Naive thymus-derived CD8-positive, alpha-beta T cell (primary cell): ENCODE data around the gene SUMO3. TPM values are rescaled to one million over a fixed set of nuclear protein-coding genes. Genes with fewer than 3 reads are reported as not detected.

ENCODE experiments used
- ATAC-seq, 2 donors: fragments of 150-1000 bp; cut with Tn5 transposase in 1 of 2; sonication (Bioruptor Pico), chemical (Tn5 transposase) in 1 of 2; 1 replicate in 1 of 2; 2 replicates in 1 of 2; pipeline ENCODE4 v1.10.0; 2021; ENCODE audit warnings: mild to moderate bottlenecking in 2 of 2, moderate library complexity in 2 of 2
- POLR2A ChIA-PET: fragments of 350-600 bp; sonication (Branson Sonifier 250); formaldehyde crosslinking; loops from one replicate; lab custom pipeline; 2021; ENCODE audit warnings: antibody characterized with exemption; lab: Charles Lee
- DNase-seq, 10 donors: peaks; one replicate each; pipeline versions ENCODE4 v3.0.0 to v3.0.0-alpha.2; 2020 to 2022
- H3K27ac Mint-ChIP-seq, 10 donors: one replicate each; pipeline ENCODE4 v1.8.0; 2020 to 2022; ENCODE audit warnings: mild to moderate bottlenecking in 10 of 10, mixed read lengths in 10 of 10, moderate library complexity in 4 of 10, inconsistent platforms in 1 of 10
- H3K27me3 Mint-ChIP-seq, 5 donors: one replicate each; pipeline ENCODE4 v1.8.0; 2021 to 2022; ENCODE audit warnings: mixed read lengths in 5 of 5
- H3K36me3 Mint-ChIP-seq, 3 donors: one replicate each; pipeline ENCODE4 v1.8.0; 2020 to 2022; ENCODE audit warnings: mixed read lengths in 3 of 3, mild to moderate bottlenecking in 2 of 3, inconsistent platforms in 1 of 3
- H3K4me1 Mint-ChIP-seq, 4 donors: one replicate each; pipeline ENCODE4 v1.8.0; 2021 to 2022; ENCODE audit warnings: mixed read lengths in 4 of 4
- H3K4me3 Mint-ChIP-seq, 10 donors: one replicate each; pipeline ENCODE4 v1.8.0; 2020 to 2022; ENCODE audit warnings: mild to moderate bottlenecking in 10 of 10, mixed read lengths in 10 of 10, moderate library complexity in 6 of 10, inconsistent platforms in 1 of 10
- H3K9me3 Mint-ChIP-seq, 9 donors: one replicate each; pipeline ENCODE4 v1.8.0; 2020 to 2022; ENCODE audit warnings: mixed read lengths in 9 of 9, mild to moderate bottlenecking in 3 of 9, inconsistent platforms in 1 of 9, moderate library complexity in 1 of 9
- polyA plus RNA-seq, 3 donors: library from polyadenylated mRNA; unstranded; fragments of 300-500 nt; fragmentation: Illumina TruSeq; gene quantifications; one replicate each; pipeline ENCODE4 v1.2.3, GENCODE V29; 2021
- total RNA-seq, 8 experiments: library from RNA in 2 of 8; stranded (reverse) in 2 of 8; gene quantifications; one replicate each; pipeline ENCODE4 v1.2.3 and lab custom pipeline; 2021 to 2026

The SUMO3 gene
- total RNA-seq (10 to 100 TPM; 50.2 to 54.6 TPM), polyA plus RNA-seq (10 to 100 TPM; 82.8 to 94.1 (median 86.7) TPM), total RNA-seq (lab: John Stamatoyannopoulos, UW) (50.4 to 92.4 (median 67.5) reads per million in 6 experiments)

- ATAC-seq: peak; percentile 79 to 80
Measured at GRCh38 chr21:44817914-44818639, at the start of gene SUMO3. SUMO3 (minus strand) TSS chr21:44818062; CDS start chr21:44817968, 94 bp downstream.

GRCh38 chr21:44867464-44867863 is 49.6 kb upstream of the SUMO3 start:
- Mint-ChIP-seq H3K4me1 (peaks cover 54 to 91% (median 85%) of the 10 kb centered on the region in 4 donors), H3K27me3 (peaks cover 0 to 1% (median 0%) of the 10 kb centered on the region in 5 donors), H3K27ac (peak overlapping the region; percentile 46 to 97 (median 92)), H3K4me3 (peak overlapping the region in 7 of 10 donors; percentile 22 to 88 (median 78)), H3K9me3 (no peaks in the 10 kb centered on the region), H3K36me3 (peaks cover 0 to 23% (median 3%) of the 10 kb centered on the region in 3 donors)
- no peak for ATAC-seq
- POLR2A ChIA-PET: interaction anchor here (1.1 to 1.2 kb wide), 2 partner anchors 45 to 65 kb away, joined by 3 to 4 read pairs; no protein-coding TSS in a partner anchor
- no peak for DNase-seq

More at GRCh38 chr21:44817914-44818639, at the start of gene SUMO3:
- peak within 1 kb of the TSS in 9 of 10 donors; percentile 65 to 91 (median 84) for H3K27ac Mint-ChIP-seq
- DNase-seq: peak; percentile 81 to 93 (median 88)
- H3K4me1 Mint-ChIP-seq: peaks cover 8 to 28% (median 9%) of the 10 kb centered on the region in 4 donors
- no peaks in the 10 kb centered on the region for H3K36me3 Mint-ChIP-seq
- peaks cover 0 to 25% (median 13%) of the 10 kb centered on the region in 9 donors for H3K9me3 Mint-ChIP-seq
- no peaks in the 10 kb centered on the region for H3K27me3 Mint-ChIP-seq
- POLR2A ChIA-PET: interaction anchor here (0.8 to 4.1 kb wide), 7 partner anchors 11 to 113 kb away, joined by 3 to 23 read pairs (median 7); partner anchors contain the start of genes PTTG1IP and UBE2G2
- H3K4me3 Mint-ChIP-seq: peak within 1 kb of the TSS; percentile 33 to 82 (median 74)

- POLR2A ChIA-PET: interaction anchor here (1.0 to 1.2 kb wide), 3 partner anchors 44 to 65 kb away, joined by 3 to 4 read pairs (median 4); no protein-coding TSS in a partner anchor
Measured at GRCh38 chr21:44866780-44867179, 48.9 kb upstream of the SUMO3 start.

GRCh38 chr21:44865561-44866280 is 47.9 kb upstream of the SUMO3 start:
- ATAC-seq: peak; percentile 56 to 60
- H3K4me3 Mint-ChIP-seq: peak overlapping the region; percentile 57 to 88 (median 72)
- H3K27me3 Mint-ChIP-seq: peaks cover 0 to 1% (median 0%) of the 10 kb centered on the region in 5 donors
- POLR2A ChIA-PET: interaction anchor here (1.0 kb wide), 1 partner anchor 61 kb away, joined by 4 read pairs; no protein-coding TSS in a partner anchor
- peaks cover 0 to 36% (median 4%) of the 10 kb centered on the region in 3 donors for H3K36me3 Mint-ChIP-seq
- peak in 2 of 10 donors; percentile 40 to 43 for DNase-seq
- no peaks in the 10 kb centered on the region for H3K9me3 Mint-ChIP-seq
- peak overlapping the region; percentile 61 to 97 (median 86) for H3K27ac Mint-ChIP-seq
- peaks cover 48 to 87% (median 79%) of the 10 kb centered on the region in 4 donors for H3K4me1 Mint-ChIP-seq

More at GRCh38 chr21:44866780-44867179, 48.9 kb upstream of the SUMO3 start:
- DNase-seq: no peak
- H3K27ac Mint-ChIP-seq: peak overlapping the region in 8 of 10 donors; percentile 67 to 97 (median 86)
- H3K9me3 Mint-ChIP-seq: no peaks in the 10 kb centered on the region
- H3K4me3 Mint-ChIP-seq: peak overlapping the region; percentile 12 to 88 (median 58)
- no peak for ATAC-seq
- H3K36me3 Mint-ChIP-seq: peaks cover 0 to 25% (median 3%) of the 10 kb centered on the region in 3 donors
- H3K4me1 Mint-ChIP-seq: peaks cover 51 to 87% (median 81%) of the 10 kb centered on the region in 4 donors
- H3K27me3 Mint-ChIP-seq: peaks cover 0 to 1% (median 0%) of the 10 kb centered on the region in 5 donors

- peaks cover 0 to 1% (median 0%) of the 10 kb centered on the region in 5 donors for H3K27me3 Mint-ChIP-seq
- POLR2A ChIA-PET: interaction anchor here (1.3 kb wide), 1 partner anchor 11 kb away, joined by 4 read pairs; the partner anchor contains the start of gene PTTG1IP
- peaks cover 0 to 61% (median 6%) of the 10 kb centered on the region in 3 donors for H3K36me3 Mint-ChIP-seq
- H3K4me3 Mint-ChIP-seq: peak overlapping the region in 4 of 10 donors; percentile 19 to 64 (median 52)
- peak in 1 of 2 donors; percentile 35 for ATAC-seq
- H3K9me3 Mint-ChIP-seq: no peaks in the 10 kb centered on the region
- DNase-seq: no peak
- peak overlapping the region in 6 of 10 donors; percentile 38 to 88 (median 56) for H3K27ac Mint-ChIP-seq
- H3K4me1 Mint-ChIP-seq: peaks cover 38 to 76% (median 56%) of the 10 kb centered on the region in 4 donors
Measured at GRCh38 chr21:44862869-44863685, 45.2 kb upstream of the SUMO3 start.

GRCh38 chr21:44858791-44859190 is 40.9 kb upstream of the SUMO3 start:
- Mint-ChIP-seq H3K9me3 (no peaks in the 10 kb centered on the region), H3K4me3 (no peak overlapping the region), H3K27ac (peak overlapping the region in 2 of 10 donors; percentile 14 to 59), H3K4me1 (peaks cover 21 to 59% (median 37%) of the 10 kb centered on the region in 4 donors), H3K36me3 (peaks cover 0 to 83% (median 3%) of the 10 kb centered on the region in 3 donors), H3K27me3 (no peaks in the 10 kb centered on the region)
- POLR2A ChIA-PET: no interaction called here
- no peak for DNase-seq
- ATAC-seq: no peak

- peaks cover 21 to 54% (median 36%) of the 10 kb centered on the region in 4 donors for H3K4me1 Mint-ChIP-seq
- peak overlapping the region in 1 of 10 donors; percentile 59 for H3K27ac Mint-ChIP-seq
- DNase-seq (no peak), ATAC-seq (no peak)
- H3K9me3 Mint-ChIP-seq: no peaks in the 10 kb centered on the region
- H3K36me3 Mint-ChIP-seq: peaks cover 0 to 83% (median 3%) of the 10 kb centered on the region in 3 donors
- H3K4me3 Mint-ChIP-seq: no peak overlapping the region
- no peaks in the 10 kb centered on the region for H3K27me3 Mint-ChIP-seq
- POLR2A ChIA-PET: no interaction called here
Measured at GRCh38 chr21:44858291-44858690, 40.4 kb upstream of the SUMO3 start.

- H3K9me3 Mint-ChIP-seq: no peaks in the 10 kb centered on the region
- peaks cover 0 to 91% (median 3%) of the 10 kb centered on the region in 3 donors for H3K36me3 Mint-ChIP-seq
- no peaks in the 10 kb centered on the region for H3K27me3 Mint-ChIP-seq
- no peak overlapping the region for H3K4me3 Mint-ChIP-seq
- H3K4me1 Mint-ChIP-seq: peaks cover 20 to 53% (median 38%) of the 10 kb centered on the region in 4 donors
- ATAC-seq (no peak), DNase-seq (no peak)
- POLR2A ChIA-PET: no interaction called here
- peak overlapping the region in 3 of 10 donors; percentile 23 to 77 (median 59) for H3K27ac Mint-ChIP-seq
Measured at GRCh38 chr21:44857127-44857892, 39.4 kb upstream of the SUMO3 start.

- no peaks in the 10 kb centered on the region for H3K27me3 Mint-ChIP-seq
- peak overlapping the region in 5 of 10 donors; percentile 38 to 68 (median 66) for H3K27ac Mint-ChIP-seq
- H3K36me3 Mint-ChIP-seq: peaks cover 0 to 94% (median 6%) of the 10 kb centered on the region in 3 donors
- ATAC-seq (no peak), DNase-seq (no peak)
- peaks cover 17 to 54% (median 35%) of the 10 kb centered on the region in 4 donors for H3K4me1 Mint-ChIP-seq
- POLR2A ChIA-PET: interaction anchor here (0.6 kb wide), 1 partner anchor 16 kb away, joined by 3 read pairs; no protein-coding TSS in a partner anchor
- H3K4me3 Mint-ChIP-seq: no peak overlapping the region
- H3K9me3 Mint-ChIP-seq: no peaks in the 10 kb centered on the region
Measured at GRCh38 chr21:44856131-44856530, 38.3 kb upstream of the SUMO3 start.

- no peak overlapping the region for H3K4me3 Mint-ChIP-seq
- DNase-seq (no peak), ATAC-seq (no peak)
- no peaks in the 10 kb centered on the region for H3K9me3 Mint-ChIP-seq
- H3K4me1 Mint-ChIP-seq: peaks cover 19 to 50% (median 33%) of the 10 kb centered on the region in 4 donors
- POLR2A ChIA-PET: no interaction called here
- H3K27ac Mint-ChIP-seq: peak overlapping the region in 6 of 10 donors; percentile 84 to 93 (median 90)
- H3K36me3 Mint-ChIP-seq: peaks cover 0 to 94% (median 7%) of the 10 kb centered on the region in 3 donors
- H3K27me3 Mint-ChIP-seq: no peaks in the 10 kb centered on the region
Measured at GRCh38 chr21:44855572-44855971, 37.7 kb upstream of the SUMO3 start.
